ENCODE results near the gene NETO2.

Gene NETO2

DNA sequence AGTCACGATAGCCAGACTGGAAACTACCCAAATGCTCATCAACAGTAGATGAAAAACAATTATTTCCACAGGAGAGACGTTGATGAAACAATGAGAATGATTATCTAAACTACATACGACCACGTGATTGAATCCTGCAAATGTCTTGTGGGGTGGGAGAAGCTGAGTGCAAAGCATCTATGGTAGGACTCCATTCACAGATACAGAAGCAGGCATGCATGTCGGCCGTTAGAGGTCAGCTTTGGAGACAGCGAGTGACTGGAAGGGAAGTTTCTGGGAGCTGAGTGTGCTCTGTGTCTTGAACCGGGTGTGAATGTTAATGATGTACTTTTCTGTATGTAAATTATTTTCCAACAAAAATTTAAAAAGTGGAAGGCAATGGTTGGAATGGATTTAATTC is 98.7 kb downstream of the NETO2 start:
- DNase-seq (ENCODE audit: low read depth), result no peak

- DNase-seq (ENCODE audit: low read depth), result no peak
Observed at GRCh38 chr16:47043970-47044684, 99.6 kb downstream of the NETO2 start.

DNA sequence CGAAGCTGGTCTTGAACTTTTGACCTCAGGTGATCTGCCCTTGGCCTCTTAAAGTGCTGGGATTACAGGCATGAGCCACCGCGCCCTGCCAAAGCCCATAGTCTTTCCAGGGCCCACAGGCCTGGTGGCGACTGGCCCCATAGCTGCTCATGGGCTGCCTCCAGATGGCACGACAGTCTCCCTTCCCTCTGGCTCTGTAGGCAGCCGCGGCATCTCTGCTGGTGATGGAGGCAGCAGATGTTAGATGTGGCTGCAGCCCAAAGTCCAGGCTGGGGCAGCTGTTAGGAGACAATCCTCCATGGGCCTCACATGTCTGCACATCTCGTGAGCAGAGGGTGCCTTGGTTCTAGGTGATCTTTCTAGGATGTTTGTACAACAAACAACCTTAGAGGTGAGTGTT is 100.5 kb downstream of the NETO2 start:
- no peak for DNase-seq (ENCODE audit: low read depth)

DNA sequence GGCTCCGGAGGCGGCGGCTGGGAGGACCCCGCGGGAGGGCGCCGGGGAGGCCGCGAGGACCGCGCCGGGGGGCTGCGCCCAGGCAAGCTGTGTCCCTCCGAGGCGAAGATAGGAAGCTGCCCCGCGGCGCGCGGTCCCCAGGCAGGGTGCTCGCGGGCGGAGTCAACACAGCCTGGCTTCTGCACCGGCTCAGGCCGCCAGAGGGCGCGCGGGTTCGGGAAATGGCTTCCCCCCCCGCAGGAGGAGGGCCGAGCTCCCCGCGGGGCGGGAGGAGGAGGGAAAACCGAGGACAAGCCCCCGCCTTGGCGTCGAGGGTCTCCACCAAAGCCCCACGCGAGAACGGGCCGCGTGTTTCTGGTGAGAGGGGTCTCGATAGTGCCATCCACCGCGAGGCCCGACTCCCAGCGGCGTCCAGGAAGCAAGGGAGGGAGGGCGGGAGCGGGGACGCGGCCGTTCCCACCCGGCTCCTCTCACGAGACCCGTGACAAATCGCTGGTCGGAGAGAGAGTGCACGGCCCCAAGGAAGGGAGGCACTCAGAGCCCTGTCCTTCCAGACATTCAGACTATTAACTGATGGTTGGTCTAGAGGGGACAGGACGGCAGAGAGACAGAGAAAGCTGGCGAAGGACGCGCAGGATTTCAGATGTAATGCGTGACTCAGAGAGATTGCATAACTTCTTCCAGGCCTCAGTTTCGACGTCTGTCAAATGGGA is 105.8 kb downstream of the NETO2 start:
- peak; percentile 66 for DNase-seq (ENCODE audit: low read depth)

GRCh38 chr16:47037396-47037745 is 106.4 kb downstream of the NETO2 start:
- DNase-seq (ENCODE audit: low read depth), result peak; percentile 1

GRCh38 chr16:47036201-47036600 is 107.5 kb downstream of the NETO2 start:
- no peak for DNase-seq (ENCODE audit: low read depth)

DNA sequence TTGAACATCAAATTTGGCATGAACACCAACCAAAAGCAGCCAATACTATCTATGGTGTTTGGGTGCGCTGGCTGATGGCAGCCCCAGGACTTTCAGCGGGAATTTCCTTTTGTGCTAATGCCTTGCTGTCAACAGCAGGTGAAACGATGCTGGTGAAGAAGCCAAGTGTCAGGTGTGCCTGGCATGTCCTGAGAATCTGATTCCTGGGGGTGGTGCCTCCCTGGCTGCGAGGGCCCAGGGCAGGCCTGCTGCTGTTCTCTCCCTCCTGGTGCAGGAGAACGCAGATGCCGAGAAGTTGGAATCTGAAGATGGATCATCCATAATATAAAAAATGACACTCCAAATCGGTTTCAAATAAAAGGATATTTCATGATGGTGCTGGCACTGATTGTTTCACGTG is 108.3 kb downstream of the NETO2 start:
- DNase-seq (ENCODE audit: low read depth), result no peak

- DNase-seq (ENCODE audit: low read depth), result no peak
Observed at GRCh38 chr16:47034455-47034854, 109.3 kb downstream of the NETO2 start.

DNA sequence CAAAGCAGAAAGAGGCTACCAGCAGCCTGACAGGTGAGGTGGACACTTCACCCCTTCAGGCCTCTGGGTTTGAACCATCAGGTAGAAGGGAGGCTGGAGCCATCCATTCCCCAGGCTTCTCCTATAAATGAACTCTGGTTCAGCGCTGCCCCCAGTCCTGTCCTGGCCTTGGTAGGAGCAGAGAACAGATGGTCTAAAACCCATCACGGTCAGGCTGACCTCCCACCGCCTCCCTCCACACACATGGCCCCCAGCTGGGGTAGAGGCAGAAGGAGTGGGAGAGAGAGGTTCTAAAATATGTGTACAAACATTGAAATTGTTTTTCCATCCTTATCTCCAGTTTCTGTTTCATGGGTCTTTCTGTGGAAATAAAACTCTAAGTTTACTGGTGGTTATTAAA is 110.6 kb downstream of the NETO2 start:
- no peak for DNase-seq (ENCODE audit: low read depth)

DNA sequence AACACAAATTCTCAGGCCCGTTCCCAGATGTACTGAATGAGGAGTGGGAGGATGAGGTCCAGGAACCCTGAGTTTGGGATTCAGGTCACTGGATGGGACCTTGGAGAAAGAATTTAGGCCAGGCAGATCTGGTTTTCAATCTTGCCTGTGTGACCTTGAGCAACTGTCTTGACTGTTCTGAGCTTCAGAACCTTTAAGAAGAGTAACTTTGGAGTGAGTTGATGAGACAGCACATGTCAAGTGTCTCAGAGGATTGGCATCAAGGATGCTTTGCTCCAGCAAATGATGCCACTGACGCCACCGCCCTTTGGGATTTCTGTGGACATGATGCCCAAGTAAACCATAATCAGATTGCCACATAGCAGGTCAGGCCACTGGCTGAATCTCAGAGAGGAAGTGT is 114.0 kb downstream of the NETO2 start:
- DNase-seq (ENCODE audit: low read depth), result no peak

- no peak for DNase-seq (ENCODE audit: low read depth)
Observed at GRCh38 chr16:47028767-47029377, 114.9 kb downstream of the NETO2 start.
